ENCODE data around the gene PRRT1.
"Not testable (repeated sequence)": the region's sequence is repeated elsewhere in the genome, so short reads cannot be mapped to it uniquely, and the experiment has no call there.

PRRT1 gene

DNA sequence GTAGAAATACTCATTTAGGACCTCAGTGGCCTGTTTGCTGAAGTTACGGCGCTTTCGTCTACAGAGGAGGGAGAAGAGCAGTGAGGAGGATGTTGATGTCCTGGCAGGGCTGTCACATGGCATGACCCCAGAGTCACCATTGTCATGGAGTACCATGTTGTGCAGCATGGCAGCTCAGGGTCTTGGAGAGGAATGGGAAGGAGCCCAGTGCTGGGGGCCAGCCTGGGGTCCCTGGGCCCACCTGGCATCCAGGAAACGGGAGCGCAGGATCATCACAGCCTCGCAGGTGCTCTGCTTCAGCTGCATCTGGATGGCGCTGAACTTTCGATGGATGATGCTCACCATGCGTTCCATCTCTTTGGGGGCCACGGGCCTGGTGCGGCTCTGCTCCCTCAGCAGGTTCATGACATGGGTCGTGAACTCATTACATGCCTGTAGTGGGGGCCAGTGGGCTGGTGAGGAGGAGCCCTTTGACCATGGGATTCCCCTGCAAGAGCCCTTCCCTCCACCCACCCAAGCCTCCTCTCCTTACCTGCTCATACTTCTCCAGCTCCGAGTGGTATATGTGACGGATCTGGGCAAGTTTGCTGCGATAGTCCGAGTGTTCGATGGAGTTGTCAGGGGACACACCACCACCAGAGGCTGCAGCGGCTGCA is 36.1 kb upstream of the PRRT1 start:
- DNase-seq (ENCODE audit: low spot score): not testable (repeated sequence)

DNA sequence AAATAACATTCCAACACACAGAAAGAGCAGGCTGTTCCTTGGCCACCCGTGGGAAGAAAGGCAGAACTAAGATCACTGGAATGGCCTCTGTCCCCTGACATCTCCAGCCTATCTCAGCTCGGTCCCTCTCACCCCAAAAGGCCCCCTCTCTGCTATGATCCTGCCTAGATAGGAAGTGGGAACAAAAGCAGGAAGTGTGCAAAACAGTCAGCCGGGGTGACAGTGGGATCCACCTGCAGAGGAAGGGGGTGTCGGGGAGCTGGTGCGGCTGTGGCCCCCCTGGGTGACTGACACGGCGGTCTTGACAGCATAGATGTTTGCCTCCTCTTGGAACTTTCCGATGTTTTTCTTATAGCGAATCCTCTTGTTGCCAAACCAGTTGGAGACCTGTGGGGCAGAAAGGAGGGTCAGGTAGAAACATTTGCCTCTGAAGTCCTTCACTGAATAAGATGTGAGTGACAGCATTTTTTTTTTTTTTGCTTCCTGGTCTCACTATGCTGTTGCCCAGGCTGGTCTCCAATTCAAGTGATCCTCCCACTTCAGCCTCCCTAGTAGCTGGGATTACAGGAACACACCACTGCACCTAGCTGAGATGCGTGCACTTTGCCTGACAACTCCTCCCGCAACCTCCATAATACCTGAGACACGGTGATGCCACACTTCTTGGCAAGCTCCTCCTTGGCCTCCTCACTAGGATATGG is 35.4 kb upstream of the PRRT1 start:
- no peak for DNase-seq (ENCODE audit: low spot score)

DNA sequence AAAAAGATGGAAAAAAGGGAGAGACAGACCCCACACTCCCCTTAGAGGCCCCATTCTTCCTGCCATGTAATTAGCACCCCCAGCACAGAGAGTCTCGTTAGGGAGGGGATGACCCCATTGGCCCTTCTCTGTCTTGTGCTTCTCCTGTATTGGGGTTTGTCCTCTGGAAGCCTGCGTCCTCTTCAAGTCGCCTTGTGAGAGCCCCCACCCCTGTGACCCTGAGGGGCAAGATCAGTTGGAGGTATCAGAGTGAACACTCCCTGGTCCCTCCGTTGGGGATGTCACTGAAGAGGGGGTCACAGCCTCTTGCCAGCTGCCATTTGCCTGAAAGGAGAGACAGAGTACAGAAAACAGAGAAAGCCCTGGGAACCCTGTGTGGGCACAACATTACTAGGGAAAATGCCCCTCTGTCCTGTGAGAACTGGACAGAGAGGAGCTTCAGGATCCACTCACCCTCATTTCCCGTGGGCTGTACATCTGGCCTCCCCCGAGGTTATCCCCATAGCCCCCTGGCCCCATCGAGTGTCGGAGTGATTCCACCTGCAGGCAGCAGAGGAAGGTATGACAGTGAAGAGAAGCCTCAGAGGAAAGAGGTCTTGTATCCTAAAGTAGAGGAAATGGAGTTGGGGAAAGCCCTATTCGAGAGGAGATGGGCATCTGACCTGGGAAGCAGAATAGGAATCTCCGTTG is 34.6 kb upstream of the PRRT1 start:
- not testable (repeated sequence) for DNase-seq (ENCODE audit: low spot score)

DNA sequence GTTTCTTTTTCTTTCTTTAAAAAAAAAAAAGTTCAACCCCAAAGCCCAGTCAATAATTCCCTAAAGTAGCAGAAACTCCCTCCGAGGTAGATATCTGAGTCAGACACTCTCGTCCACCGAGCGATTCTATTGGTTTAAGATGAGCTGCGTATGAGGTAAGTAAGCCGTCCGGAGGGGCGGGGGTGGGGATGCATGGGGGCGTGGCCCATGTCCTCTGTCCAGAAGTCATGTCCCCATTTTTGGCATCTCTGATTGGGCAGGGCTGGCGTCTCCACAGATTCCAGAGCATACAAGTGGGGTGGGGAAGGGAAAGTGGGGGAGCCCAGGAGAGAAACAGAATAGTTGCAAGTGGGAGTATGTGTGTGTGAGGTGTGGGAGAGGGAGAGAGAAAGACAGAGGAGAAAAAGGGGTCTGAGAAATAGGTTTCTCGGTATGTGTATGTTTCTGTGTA is 34.0 kb upstream of the PRRT1 start:
- peak; percentile 82 for DNase-seq (ENCODE audit: low spot score)

DNA sequence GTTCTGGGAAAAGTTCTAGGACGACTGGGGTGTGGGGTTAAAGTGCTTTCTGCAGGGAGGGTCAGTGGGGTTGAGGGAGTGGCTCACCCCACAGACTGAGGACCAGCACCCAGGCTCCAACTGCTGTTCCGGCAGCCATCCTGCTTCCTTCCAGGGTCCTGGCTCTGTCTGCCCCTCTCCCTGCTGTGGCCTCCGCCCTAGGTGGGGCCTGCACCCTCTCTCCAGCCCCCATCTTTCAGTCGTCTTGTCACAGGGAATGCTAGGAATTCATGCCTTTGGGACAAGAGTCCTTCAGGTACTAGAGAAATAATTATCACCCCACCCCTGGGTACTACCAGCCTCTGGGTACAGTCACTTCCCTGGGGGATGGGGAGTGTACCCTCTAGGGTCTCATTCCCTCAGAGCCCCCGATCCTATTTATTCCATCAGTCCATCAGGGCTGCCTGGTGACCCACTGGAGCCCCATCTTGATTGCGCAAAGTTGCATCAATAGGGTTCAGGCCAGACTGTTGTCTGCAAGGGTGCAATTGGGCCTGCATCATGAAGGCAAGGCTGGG is 32.4 kb upstream of the PRRT1 start, which contains the start of gene AGER:
Gene AGER, minus strand, starts transcription at position 170 of the 557 bp plus-strand sequence. Its CDS starts 31 bp downstream, at position 139.
- DNase-seq (ENCODE audit: low spot score): no peak

DNA sequence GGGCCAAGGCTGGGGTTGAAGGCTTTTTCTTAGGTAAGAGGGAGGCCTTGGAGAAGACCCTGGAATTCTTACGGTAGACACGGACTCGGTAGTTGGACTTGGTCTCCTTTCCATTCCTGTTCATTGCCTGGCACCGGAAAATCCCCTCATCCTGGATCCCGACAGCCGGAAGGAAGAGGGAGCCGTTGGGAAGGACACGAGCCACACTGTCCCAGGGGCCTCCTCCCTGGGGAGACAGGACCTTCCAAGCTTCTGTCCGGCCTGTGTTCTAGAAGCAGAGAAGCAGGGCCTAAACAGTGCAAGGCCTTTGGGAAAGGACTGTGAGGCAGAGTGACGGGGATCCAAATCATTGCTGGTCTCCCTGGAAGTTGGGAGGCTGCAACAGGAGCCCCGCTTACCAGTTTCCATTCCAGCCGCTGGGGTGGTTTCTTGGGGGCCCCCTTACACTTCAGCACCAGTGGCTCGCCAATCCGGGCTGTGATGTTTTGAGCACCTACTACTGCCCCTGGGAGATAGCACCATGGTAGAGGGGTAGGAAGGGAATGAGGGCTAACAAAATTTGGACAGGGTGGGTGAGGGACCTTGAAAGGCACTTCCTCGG is 31.8 kb upstream of the PRRT1 start:
- DNase-seq (ENCODE audit: low spot score): no peak

DNA sequence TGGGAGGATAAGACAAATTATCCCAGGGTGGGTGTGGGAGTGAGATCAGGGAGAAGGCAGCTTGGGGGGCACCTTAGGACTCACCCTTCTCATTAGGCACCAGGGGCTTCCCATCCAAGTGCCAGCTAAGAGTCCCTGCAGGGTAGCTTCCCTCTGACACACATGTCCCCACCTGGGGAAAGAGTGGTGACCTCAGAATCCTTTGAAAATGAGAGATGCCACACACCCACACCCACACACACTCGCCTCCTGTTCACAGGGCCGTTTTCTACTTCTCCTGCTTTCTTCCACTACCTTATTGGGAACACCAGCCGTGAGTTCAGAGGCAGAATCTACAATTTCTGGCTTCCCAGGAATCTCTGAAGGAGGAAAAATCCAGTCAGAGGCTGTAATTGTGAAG is 31.3 kb upstream of the PRRT1 start:
- DNase-seq (ENCODE audit: low spot score): no peak

DNA sequence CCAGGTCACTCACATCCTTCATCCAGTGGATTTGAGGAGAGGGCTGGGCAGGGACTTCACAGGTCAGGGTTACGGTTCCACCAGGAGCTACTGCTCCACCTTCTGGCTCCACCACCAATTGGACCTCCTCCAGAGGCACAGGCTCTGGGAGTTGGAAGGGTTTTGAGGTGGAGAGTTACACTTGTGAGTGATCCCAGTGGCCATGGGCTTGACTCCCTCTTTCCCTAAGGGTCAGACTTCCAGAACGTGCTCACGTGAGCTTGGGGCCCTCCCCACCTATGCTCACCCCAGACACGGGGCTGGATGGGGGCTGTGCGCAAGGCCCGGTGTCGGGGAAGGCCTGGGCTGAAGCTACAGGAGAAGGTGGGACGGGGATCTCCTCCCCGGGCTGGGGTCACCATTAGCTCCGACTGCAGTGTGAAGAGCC is 30.8 kb upstream of the PRRT1 start:
- no peak for DNase-seq (ENCODE audit: low spot score)

DNA sequence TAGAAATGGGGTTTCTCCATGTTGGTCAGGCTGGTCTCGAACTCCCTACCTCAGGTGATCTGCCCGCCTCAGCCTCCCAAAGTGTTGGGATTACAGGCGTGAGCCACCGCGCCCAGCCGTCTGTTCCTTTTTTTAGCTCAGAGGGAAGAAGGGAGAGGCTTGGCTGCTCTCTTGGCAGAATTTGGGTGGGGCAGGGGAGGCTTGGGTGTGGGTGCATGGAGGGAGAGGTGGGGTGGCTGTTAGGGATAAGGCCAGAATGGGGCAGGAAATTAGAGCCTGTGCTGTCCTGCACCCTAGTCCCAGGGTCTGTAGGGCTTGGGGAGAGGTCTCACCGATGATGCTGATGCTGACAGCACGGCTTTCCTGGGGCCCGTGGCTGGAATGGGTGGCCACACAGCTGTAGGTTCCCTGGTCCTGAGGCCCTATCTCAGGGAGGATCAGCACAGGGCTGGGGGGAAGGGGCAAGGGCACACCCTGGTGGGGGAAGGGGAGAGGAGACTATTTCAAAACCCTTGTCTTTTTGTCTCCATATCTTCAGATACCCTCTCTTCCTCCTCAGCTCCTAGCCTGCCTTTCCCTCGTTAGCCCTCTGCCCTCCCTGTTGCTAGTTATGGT is 30.3 kb upstream of the PRRT1 start:
- no peak for DNase-seq (ENCODE audit: low spot score)

DNA sequence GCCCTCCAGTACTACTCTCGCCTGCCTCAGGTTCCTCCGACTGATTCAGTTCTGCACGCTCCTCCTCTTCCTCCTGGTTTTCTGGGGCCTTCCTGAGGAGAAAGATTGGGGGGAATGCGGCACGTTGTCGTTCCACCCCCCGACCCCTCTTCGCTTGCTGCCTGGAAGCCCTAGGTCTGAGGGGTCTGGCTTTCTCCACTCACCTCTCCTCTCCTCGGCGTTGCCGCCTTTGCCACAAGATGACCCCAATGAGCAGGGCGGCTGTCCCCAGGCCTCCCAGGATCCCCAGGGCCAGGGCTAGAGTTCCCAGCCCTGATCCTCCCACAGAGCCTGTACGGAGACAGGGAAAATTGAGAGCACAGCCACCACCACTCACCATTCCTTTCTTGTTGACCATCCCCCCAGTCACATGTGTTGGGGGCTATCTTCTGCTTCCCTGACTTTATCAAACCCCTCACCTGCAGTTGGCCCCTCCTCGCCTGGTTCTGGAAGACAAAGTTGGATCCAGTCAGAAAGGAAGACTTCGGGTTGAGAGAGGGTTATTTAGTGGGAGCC is 29.5 kb upstream of the PRRT1 start:
- no peak for DNase-seq (ENCODE audit: low spot score)

DNA sequence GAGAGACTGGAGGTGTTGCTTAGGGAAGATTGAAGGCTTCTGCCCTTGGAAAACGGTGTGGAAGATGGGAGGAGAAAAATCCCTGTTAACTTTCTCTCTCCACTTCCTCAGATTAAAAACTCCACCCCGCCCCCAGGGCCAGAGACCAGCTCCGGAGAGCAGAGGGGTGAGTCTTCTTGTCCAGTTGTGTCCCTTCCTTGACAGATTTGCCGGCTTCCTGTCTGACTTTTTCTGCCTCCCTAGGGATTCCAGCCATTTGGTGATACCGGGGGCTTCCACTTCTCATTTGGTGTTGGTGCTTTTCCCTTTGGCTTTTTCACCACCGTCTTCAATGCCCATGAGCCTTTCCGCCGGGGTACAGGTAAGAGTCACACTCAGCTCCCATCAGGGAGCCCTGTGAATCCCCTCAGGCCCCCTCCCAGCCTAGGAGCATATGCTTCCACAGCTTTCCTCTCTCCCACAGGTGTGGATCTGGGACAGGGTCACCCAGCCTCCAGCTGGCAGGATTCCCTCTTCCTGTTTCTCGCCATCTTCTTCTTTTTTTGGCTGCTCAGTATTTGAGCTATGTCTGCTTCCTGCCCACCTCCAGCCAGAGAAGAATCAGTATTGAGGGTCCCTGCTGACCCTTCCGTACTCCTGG is 28.1 kb upstream of the PRRT1 start:
- DNase-seq (ENCODE audit: low spot score): no peak

DNA sequence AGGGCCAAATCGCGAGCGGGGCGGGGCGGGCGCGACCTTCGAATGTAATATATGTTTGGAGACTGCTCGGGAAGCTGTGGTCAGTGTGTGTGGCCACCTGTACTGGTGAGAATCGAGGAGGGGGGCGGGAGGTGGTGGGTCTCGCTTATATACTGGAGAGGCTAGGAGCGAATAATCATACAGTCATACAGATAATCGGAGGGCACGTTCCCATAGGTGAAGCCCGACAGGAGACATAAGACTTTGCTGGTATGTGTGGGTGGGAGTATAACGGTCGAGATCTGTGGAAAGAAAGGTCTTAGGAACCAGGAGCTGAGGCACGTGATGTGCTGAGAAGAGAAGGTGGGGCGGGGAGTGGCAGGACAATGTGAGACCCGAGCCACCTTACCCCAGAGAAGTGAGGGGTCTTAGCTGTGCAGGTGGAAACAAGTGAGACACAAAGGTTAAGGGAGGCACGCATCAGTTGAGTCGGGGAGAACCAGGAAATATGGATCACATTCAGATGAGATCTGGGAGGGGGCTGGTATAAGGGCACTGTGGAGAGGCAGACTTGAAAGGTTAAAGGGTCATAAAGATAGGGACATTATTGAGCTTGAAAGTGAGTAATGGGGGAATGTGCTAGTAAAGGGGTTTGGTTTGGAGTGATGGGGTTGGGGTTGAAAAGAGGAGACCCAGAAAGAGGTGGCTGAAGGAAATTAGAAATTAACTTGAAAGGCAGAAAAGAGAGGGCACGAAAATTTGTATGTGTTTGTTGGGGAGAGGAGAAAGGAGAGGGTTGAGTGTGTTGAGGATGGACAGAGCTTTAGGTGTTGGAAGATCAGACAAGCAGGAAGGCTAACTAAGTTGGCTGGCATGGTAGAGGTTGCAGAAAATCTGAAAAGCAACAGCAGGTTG is 27.1 kb upstream of the PRRT1 start:
- no peak for DNase-seq (ENCODE audit: low spot score)

DNA sequence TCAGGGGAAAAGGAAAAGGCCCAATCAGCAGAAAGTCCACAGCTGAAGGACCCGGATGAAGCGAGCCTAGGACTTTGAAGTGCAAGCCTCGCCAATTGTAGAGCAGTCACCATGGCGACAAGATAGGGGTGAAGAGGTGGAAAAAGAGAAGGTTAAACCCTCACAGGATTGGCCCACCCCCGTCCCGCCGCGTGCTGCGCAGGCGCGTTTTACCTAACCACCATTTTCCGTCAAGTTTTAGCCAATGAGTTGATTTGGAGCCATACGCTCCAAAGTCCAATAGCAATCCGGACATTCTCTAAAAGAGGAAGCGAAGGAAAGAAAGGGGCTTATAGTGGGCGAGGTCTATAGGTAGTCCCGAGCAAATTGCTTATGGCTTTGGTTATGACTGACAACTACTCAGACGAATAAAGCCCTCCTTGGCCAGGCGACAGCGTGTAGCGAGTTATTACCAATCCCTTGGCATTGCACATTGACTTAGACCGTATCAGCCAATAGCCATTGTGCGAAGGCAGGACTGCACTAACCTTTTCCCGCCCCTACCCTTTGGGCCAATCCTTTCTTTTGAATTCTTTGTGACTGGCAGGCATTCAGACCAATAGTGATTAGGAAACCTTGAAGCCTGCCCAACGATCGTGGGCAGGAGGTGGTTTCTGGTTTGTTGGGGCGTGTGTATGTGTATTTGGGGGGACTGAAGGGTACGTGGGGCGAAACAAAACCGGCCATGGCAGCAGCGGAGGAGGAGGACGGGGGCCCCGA is 26.2 kb upstream of the PRRT1 start, which contains the start of gene RNF5:
Gene RNF5, plus strand, starts transcription at position 618 of the 759 bp plus-strand sequence. Its CDS starts 107 bp downstream, at position 725.
- peak; percentile 95 for DNase-seq (ENCODE audit: low spot score)

DNA sequence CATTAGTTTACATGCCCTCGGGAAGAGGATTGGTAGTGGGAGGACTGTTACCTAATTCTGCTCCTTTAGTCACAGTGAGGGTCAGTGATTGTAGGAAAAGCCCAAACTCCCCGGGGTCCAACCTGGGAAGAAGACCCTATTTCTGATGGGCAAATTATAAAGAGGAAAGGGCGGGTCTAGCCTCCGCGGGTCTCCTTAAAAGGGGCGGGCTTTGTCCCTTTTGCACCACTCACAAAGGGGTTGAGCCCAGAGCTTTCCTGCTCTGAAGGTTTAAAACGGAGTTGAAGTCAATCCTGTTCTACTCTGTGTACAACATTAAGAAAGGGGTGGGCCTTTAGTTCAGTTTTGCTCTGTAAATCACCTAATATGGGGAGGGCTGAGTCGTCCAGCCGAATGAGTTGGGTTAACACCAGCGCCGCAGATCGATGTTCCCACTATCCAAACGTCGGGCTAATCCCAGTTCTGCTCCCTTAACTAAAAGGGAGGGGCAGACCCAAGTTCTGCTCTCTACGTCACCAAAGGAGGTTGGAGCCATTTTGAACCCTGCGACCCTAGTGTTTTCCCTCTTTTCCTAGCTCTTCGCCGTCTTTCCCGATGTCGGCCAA is 25.5 kb upstream of the PRRT1 start:
- no peak for DNase-seq (ENCODE audit: low spot score)

DNA sequence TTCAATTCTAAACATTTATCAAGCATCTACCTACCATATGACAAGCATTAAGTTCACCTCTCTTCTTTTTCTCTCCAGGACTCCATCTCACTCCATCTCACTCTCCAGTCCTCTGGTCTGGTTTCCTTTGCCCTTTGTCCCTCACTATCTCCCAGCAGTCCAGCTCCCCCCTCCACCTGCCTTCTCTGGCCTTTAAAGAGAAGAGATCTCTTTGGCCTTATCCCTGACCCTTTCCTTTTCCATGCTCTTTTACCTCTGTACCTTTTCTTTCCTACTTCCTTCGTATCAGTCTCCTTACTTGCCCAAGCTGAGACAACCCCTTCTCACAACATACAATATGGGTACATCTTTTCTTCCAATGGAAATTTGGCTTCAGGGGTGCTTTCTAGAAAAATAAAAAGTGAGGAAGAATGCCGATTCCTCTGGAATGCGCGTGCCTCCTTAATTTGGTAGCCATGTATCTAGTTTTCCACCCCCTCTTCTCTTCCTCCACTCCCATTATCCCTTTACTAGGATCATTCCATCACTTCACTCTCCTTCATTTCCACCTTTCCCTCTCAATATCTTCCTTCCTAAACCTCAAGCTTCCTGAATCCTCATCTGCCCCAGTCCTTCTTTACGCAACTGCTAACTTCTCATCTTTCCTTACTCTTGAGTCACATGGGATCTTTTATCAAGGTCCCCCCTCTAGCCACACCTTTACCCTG is 24.9 kb upstream of the PRRT1 start:
- no peak for DNase-seq (ENCODE audit: low spot score)

DNA sequence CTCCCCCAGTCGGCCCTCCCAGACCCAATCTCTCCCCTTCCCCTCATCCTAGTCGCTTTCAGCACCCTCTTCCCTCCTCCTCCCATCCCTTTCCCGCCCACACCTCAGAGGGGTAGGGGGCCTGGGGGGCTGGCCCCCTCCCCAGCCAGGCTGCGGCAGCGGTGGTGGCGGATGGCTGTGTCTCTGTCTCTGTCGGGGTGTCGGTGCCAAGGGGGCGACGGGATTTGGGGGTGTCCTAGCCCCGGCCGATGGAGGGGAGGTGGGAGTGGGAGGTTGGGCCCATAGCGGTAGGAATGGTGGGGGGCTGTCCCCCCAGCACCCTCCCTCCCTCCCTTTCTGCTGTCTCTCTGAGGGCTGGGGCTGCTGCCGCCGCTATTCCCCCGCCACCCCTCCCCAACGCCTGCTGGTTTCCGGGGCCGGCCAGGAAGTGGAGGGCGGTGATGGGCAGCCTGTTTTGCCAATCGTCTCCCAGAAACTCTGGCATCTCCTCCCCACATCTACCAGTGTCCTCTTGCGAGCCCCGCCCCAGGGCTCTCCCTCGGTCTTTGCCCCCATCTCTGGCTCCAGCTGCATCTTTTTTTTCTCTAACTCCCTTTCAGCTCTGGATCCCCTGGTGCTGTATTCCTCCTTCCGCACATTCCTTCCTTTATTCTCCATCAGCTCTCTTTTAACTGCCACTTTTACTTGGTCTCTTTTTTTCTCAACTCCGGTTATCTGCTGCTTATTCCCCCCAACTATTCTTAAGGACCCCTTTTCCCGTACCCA is 24.2 kb upstream of the PRRT1 start, which contains the start of gene AGPAT1:
Gene AGPAT1, minus strand, starts transcription at position 374 of the 765 bp plus-strand sequence. CDS start 4,588 bp downstream, outside the sequence.
- peak; percentile 98 for DNase-seq (ENCODE audit: low spot score)

DNA sequence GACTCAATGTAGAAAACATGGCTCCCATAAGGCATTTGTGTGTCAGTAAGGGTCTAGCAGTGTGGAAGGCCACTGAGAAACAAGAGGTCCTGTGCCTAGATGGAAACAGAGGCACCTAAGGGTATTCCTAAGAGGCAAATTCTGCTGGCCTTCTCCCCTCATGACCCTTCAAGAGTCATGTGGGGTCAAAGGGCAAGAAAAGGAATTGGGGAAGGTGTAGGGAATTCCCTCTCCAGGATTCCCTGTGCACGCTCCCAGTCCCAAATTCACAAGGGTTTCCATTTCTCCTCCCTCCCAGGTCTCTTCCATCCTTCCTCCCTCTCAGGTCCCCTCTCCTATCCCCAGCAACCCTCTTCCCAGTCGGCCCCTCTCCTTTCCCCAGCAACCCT is 23.6 kb upstream of the PRRT1 start:
- no peak for DNase-seq (ENCODE audit: low spot score)

Measured in GM03348 (cell line).